HG03108 (cell line): Measurements from ENCODE around the gene AMBRA1.
"Not testable (repeated sequence)": the region's sequence is repeated elsewhere in the genome, so short reads cannot be mapped to it uniquely, and the experiment has no call there.

Source experiments
- ATAC-seq: cut with Tn5 transposase; IDR thresholded peaks from one replicate; pipeline ENCODE4 v1.9.1; 2021; ENCODE audit warnings: moderate library complexity; ENCODE audit not compliant: unreplicated experiment

AMBRA1 gene

GRCh38 chr11:46373787-46374740 lies 219.8 kb downstream of the AMBRA1 start:
- ATAC-seq = no peak

DNA sequence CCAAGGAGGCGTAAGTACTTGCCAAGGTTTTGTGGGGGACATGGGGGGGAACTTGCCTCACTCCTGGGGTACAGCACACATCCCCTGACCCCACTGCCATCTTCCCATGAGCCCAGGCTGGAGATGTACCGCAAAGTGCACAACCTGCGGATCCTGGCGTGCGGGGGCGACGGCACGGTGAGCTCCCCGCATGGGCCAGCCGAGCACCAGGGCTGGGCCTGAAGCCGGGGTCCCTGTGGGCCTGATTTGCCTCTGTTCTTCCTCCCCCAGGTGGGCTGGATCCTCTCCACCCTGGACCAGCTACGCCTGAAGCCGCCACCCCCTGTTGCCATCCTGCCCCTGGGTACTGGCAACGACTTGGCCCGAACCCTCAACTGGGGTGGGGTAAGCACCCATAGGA lies 221.3 kb downstream of the AMBRA1 start:
- not testable (repeated sequence) for ATAC-seq

GRCh38 chr11:46372086-46372485 lies 221.7 kb downstream of the AMBRA1 start:
- no peak for ATAC-seq

DNA sequence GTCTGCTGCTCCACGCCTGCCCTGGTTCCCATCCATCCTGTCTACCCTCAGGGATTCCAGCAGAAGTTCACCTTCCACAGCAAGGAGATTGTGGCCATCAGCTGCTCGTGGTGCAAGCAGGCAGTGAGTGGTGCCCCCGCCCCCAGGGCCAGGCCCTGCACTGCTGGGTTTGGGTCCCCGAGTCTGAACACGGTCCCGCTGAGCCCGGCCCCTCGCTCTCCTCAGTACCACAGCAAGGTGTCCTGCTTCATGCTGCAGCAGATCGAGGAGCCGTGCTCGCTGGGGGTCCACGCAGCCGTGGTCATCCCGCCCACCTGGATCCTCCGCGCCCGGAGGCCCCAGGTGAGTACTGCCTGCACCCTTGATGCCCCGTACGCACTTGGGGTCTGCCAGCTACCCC lies 222.6 kb downstream of the AMBRA1 start:
- ATAC-seq = not testable (repeated sequence)

DNA sequence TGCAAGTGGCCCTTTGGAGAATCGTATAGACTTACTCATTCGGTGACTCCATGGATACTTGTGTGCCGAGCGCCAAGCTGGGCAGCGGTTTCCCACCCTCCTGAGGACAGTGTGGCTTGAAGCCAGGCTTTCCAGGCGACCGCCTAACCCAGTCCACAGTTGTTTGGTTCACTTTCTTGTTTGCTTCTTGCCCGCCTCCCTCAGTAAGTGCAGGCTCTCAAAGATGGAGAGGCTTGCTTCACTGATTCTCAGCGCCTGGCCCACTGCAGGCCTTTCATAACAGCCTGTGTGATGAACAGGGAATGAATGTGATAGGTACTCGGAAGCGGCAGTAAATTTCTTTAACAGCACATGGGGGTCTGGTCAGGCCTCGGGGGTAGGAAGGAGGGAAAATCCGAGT lies 223.6 kb downstream of the AMBRA1 start:
- no peak for ATAC-seq

- no peak for ATAC-seq
Measured at GRCh38 chr11:46369458-46370152, 224.2 kb downstream of the AMBRA1 start.

DNA sequence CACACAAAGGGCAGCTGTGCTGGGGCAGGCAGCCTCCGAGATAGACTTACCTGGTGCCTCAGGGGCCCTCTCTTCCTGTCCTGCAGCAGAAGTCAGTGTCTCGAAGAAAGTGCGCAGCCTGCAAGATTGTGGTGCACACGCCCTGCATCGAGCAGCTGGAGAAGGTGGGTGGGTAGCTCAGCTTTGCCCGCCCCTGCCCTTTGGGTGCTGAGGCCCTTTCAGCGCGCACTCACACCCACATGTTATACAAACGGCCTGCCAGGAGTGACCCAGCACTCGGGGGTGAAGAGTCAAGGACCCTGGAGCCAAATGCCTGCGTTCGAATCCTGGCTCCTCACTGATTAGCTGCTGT lies 225.9 kb downstream of the AMBRA1 start:
- ATAC-seq = no peak

DNA sequence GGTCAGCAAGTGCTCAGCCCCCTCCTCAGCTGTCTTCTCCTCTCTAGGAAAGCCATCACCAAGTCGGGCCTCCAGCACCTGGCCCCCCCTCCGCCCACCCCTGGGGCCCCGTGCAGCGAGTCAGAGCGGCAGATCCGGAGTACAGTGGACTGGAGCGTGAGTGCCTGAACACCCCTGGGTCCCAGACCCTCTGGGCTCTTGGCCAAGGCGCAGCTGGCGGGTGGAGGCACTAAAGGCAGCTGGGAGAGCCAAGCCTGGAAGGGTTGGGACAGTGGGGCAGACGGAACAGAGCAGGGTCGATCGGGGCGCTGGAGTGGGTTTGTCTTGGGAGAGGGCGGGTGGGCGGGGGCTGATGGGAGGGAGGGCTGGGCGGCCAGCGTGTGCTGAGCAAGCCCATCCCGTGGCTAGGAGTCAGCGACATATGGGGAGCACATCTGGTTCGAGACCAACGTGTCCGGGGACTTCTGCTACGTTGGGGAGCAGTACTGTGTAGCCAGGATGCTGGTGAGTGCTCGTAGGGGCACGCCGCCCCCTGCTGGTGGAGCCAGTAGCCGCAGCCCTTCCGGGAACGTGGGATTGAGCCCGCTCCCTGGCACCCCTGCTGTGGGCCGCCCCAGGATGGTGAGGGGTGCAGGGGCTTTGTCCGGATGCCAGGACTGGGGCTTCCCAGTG lies 226.4 kb downstream of the AMBRA1 start:
- peak; percentile 63 for ATAC-seq

DNA sequence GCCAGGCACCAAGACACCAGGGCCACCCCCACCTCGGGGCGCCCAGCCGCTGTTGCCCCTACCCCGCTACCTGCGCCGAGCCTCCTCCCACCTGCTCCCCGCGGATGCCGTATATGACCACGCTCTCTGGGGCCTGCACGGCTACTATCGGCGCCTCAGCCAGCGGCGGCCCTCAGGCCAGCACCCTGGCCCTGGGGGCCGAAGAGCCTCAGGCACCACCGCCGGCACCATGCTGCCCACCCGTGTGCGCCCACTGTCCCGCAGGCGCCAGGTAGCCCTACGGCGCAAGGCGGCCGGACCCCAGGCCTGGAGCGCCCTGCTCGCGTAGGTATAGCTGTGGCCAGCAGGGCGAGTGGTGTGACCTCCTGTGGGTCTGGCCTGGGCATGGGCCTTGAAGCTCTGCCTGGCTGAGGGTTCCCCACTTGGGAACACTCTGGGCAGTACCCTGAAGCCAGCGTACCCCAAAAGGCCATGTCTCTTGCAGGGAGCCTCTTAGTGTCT lies 227.1 kb downstream of the AMBRA1 start:
- no peak for ATAC-seq

- no peak for ATAC-seq
Measured at GRCh38 chr11:46366260-46366659, 227.6 kb downstream of the AMBRA1 start.

DNA sequence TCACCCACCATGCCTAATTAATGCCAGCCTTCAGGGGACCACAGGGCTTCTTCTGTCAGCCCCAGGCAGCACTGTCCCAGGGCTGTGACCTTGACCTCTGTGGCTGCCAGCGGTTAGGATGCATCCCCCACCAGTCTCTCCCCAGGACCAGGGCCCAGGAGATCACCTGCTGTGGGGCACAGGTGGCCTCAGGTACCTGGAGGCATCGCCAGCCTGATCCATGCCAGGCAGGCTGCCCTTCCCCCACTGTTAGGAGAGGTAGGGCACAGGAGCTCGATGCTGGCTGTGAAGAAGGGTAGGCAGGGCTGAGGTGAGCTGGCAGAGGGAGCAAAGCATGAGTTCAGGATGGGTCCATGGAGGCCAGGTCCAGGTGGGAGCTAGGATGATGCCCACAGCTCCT lies 229.0 kb downstream of the AMBRA1 start:
- no peak for ATAC-seq

- ATAC-seq = no peak
Measured at GRCh38 chr11:46364056-46364455, 229.8 kb downstream of the AMBRA1 start.

GRCh38 chr11:46363455-46364005 lies 230.3 kb downstream of the AMBRA1 start:
- ATAC-seq = no peak

- ATAC-seq = no peak
Measured at GRCh38 chr11:46363031-46363407, 230.8 kb downstream of the AMBRA1 start.

DNA sequence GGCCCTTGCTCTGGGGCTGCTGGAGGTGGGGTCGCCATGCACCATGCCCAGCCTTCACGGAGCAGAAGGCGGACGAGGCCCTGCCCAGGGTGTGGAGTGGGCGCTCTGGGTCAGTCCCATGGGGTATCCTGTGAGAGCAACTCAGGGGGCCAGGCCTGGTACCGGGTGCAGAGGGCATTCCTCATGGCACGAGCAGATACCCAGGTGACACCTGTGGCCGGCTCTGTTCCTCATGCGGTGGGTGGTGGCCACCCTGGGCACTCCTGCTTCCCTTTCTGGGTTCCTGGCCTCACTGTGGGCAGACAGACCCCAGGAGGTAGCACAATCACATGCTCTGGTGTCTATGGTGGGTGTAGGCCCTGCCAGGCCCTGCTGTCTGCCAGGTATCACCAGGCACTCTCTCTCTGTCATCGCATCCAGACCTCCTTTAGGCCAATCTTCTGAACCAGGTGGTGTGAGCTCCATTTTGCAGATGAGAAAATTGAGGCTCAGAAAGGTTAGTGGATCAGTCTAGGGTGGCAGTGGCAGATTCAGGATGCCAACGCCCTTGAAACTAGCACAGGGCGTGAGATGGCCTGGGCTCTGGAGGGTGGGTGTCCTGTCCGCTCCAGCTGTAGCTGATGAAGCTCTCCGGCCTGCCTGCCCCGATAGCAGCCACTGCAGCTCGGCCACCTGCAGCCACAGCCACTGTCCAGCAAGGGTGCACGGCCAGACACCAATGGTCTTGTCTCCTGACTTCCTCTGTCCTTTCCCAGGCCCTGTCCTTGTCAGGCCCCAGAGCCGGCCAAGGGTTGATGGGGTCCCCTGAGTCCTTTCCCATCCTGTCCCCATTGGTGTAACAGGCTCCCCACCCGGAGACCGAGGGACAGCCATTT lies 231.4 kb downstream of the AMBRA1 start:
- ATAC-seq = no peak

GRCh38 chr11:46361283-46362155 lies 232.3 kb downstream of the AMBRA1 start:
- ATAC-seq = peak; percentile 92

- peak; percentile 19 for ATAC-seq
Measured at GRCh38 chr11:46360878-46361277, 232.9 kb downstream of the AMBRA1 start.

GRCh38 chr11:46359953-46360352 lies 233.9 kb downstream of the AMBRA1 start:
- no peak for ATAC-seq

- ATAC-seq = no peak
Measured at GRCh38 chr11:46357483-46357936, 236.3 kb downstream of the AMBRA1 start.
